GM18868 (cell line): ENCODE measurements around the gene SERPINA1.
"Not testable (repeated sequence)": the region's sequence is repeated elsewhere in the genome, so short reads cannot be mapped to it uniquely, and the experiment has no call there.

Source experiments
- ATAC-seq: cut with Tn5 transposase; IDR thresholded peaks from one replicate; pipeline ENCODE4 v1.9.1; 2021; ENCODE audit warnings: mild to moderate bottlenecking, moderate library complexity; ENCODE audit not compliant: unreplicated experiment

SERPINA1 gene

GRCh38 chr14:94372021-94372605, 16.3 kb downstream of the SERPINA1 start:
- no peak for ATAC-seq

- no peak for ATAC-seq
Observed at GRCh38 chr14:94370524-94370910, 17.9 kb downstream of the SERPINA1 start.

GRCh38 chr14:94369766-94370523, 18.5 kb downstream of the SERPINA1 start:
- ATAC-seq, result not testable (repeated sequence)

- ATAC-seq, result no peak
Observed at GRCh38 chr14:94368956-94369355, 19.4 kb downstream of the SERPINA1 start.

- ATAC-seq, result no peak
Observed at GRCh38 chr14:94368243-94368590, 20.2 kb downstream of the SERPINA1 start.

- ATAC-seq, result no peak
Observed at GRCh38 chr14:94367347-94368242, 20.8 kb downstream of the SERPINA1 start.

- ATAC-seq, result no peak
Observed at GRCh38 chr14:94366146-94366915, 22.1 kb downstream of the SERPINA1 start, which contains the start of gene SERPINA2. SERPINA2 (minus strand) TSS chr14:94366698.

GRCh38 chr14:94365624-94366023, 22.8 kb downstream of the SERPINA1 start:
- ATAC-seq, result no peak

GRCh38 chr14:94364964-94365363, 23.4 kb downstream of the SERPINA1 start:
- ATAC-seq, result no peak

GRCh38 chr14:94364037-94364436, 24.4 kb downstream of the SERPINA1 start:
- no peak for ATAC-seq

GRCh38 chr14:94363151-94363624, 25.2 kb downstream of the SERPINA1 start:
- no peak for ATAC-seq

- no peak for ATAC-seq
Observed at GRCh38 chr14:94362614-94363133, 25.7 kb downstream of the SERPINA1 start.

GRCh38 chr14:94361682-94362081, 26.7 kb downstream of the SERPINA1 start:
- ATAC-seq, result no peak

GRCh38 chr14:94360945-94361565, 27.3 kb downstream of the SERPINA1 start:
- no peak for ATAC-seq

- ATAC-seq, result no peak
Observed at GRCh38 chr14:94357166-94357565, 31.2 kb downstream of the SERPINA1 start.

GRCh38 chr14:94356379-94357056, 31.9 kb downstream of the SERPINA1 start:
- ATAC-seq, result no peak

- no peak for ATAC-seq
Observed at GRCh38 chr14:94355191-94355794, 33.1 kb downstream of the SERPINA1 start.

GRCh38 chr14:94354638-94355185, 33.7 kb downstream of the SERPINA1 start:
- ATAC-seq, result no peak

- ATAC-seq, result not testable (repeated sequence)
Observed at GRCh38 chr14:94354190-94354589, 34.2 kb downstream of the SERPINA1 start.
